Measurements from ENCODE around the gene NCAN.

Gene NCAN

GRCh38 chr19:19285686-19286085, 73.9 kb downstream of the NCAN start:
- no peak for DNase-seq (ENCODE audit: low read depth)

GRCh38 chr19:19292607-19293006, 80.8 kb downstream of the NCAN start:
- DNase-seq (ENCODE audit: low read depth): no peak

DNA sequence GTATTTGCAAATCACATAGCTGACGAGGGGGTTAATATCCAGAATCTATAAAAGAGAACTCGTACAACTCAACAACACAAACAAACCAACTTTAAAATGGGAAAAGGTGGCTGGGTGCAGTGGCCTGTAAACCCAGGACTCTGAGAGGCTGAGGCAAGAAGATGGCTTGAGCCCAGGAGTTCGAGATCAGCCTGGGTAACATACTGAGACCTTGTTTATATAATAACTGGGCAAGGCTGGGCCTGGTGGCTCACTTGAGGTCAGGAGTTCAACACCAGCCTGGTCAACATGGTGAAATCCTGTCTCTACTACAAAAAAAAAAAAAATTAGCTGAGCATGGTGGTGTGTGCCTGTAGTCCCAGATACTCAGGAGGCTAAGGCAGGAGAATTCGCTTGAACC, 83.2 kb downstream of the NCAN start:
- no peak for DNase-seq (ENCODE audit: low read depth)

DNA sequence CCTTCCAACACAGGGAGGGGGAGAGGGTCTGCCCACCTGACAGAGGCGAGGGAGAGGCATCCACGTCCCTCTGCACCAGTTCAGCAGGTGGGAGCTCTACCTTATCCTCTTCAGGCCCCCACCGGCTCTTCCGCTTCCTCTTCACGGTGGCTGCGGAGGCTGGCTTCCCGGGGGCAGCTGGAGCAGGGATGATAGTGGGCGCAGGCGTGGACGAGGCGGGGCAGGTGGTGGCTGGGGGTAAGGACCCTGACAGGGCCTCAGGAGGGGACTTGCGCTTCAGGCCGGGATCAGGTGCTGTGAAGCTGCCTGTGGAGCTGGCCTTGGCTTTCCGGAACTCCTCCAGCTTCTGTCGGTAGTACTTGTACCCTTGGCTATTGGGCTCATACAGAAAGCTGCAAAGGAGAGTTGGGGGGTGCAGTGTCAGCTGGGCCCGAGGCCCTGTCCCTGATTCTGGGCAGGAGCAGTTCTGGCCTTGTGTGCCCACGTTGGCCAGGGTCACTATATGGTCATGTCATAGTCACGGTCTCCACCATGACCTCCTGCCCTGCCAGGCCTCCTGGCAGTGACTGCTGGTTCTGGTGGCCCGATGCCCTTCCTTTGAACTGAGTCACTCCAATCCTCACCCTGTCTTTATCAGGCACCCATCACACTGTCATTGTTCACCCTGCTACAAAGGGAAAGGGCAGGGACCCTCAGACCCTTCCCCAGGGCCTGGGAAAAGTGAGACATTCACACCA, 85.4 kb downstream of the NCAN start:
- DNase-seq (ENCODE audit: low read depth): no peak

DNA sequence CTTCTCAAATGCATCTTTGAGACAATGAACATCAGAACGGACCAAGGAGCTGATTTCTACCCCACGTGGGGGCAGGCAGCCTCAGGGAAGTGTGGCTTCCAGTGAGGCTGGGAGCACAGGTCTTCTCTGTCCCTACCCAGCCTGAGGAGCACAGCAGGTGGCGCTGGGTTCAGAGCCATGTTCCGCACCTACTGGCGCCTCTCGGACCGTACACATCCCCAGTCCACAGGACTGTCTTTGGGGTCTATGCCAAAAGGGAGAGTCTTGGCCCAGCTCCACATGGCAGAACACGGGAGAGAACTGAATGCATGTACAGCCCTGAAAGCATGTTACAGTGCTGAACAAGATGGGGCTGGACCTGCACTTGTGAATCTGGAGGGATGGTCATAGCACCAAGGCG, 86.0 kb downstream of the NCAN start:
- DNase-seq (ENCODE audit: low read depth): no peak

DNA sequence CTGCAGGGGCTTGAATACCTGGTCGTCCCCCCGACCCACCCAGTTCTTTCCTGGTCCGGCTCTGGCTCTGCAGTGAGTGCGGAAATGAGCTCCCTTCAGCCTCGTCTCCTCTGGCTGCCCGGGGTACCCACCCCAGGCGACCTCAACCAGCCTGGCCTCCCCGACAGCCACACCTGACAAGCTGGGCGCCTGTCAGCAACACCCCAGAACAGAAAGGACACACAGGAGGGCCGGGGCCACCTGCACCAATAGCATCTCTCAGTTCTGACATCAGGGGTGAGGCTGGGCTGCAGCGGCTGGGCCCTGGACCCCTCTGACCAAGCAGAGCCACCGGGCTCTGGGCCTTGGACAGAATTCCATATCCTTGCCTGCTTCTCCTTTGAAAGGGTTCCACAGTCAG, 88.9 kb downstream of the NCAN start:
- DNase-seq (ENCODE audit: low read depth): no peak
